Colonic mucosa (tissue), 4 donors: Measurements from ENCODE around the gene EPN2. TPM values are rescaled to one million over a fixed set of nuclear protein-coding genes. Genes with fewer than 3 reads are reported as not detected.

Experiments
- DNase-seq: peaks from one replicate; pipeline ENCODE4 v3.0.0-alpha.2; 2020
- H3K27ac ChIP-seq: fragments of 200-600 bp; one replicate; pipeline ENCODE4 v1.8.0; 2021
- H3K27me3 ChIP-seq: fragments of 200-600 bp; one replicate; pipeline ENCODE4 v1.8.0; 2021
- H3K36me3 ChIP-seq: fragments of 200-600 bp; one replicate; pipeline ENCODE4 v1.8.0; 2021
- H3K4me1 ChIP-seq: fragments of 200-600 bp; one replicate; pipeline ENCODE4 v1.8.0; 2021; ENCODE audit warnings: mild to moderate bottlenecking
- H3K4me3 ChIP-seq: fragments of 200-600 bp; one replicate; pipeline ENCODE4 v1.8.0; 2021
- H3K9ac ChIP-seq, 2 donors: one replicate each; pipeline ENCODE4 v1.7.0; 2013; ENCODE audit warnings: control low read depth in 2 of 2, low read depth in 2 of 2, low read length in 2 of 2
- H3K9me3 ChIP-seq: fragments of 200-600 bp; one replicate; pipeline ENCODE4 v1.8.0; 2021
- CTCF ChIP-seq: fragments of 200-600 bp; IDR thresholded peaks from one replicate; pipeline ENCODE4 v1.8.0; 2022; ENCODE audit warnings: antibody characterized with exemption, mild to moderate bottlenecking
- intact Hi-C: fragments of 100-400 bp; cut with DNase I; formaldehyde crosslinking; loops from one replicate; pipeline ENCODE4 v1.14.1; 2022
- total RNA-seq, 2 donors: library from RNA; stranded (reverse); fragmentation: NEBNext Ultra II Directional in 1 of 2; extraction: Animal tissue kit (Norgen Biotek cat#: 25700) in 1 of 2; gene quantifications; one replicate each; pipeline ENCODE4 v1.2.1, GENCODE V29; 2021
- donor health status: healthy.
- donor health status: DM: no; HTN: no; CAD: no.
- donor health status: DM: no; HTN: no; CAD: no.

EPN2 gene
- total RNA-seq, 2 donors from 2014 or later: 34.7 to 36.3 TPM

GRCh38 chr17:19242323-19242722 lies 5.2 kb downstream of the EPN2 start:
- TF ChIP-seq CTCF: no peak
- intact Hi-C loops: no loop called here

GRCh38 chr17:19242926-19243325 lies 5.8 kb downstream of the EPN2 start:
- no peak for TF ChIP-seq CTCF
- Histone ChIP-seq H3K27ac (no peak overlapping the region), H3K4me1 (no peaks in the 10 kb centered on the region), H3K9me3 (no peaks in the 10 kb centered on the region), H3K9ac (no peak overlapping the region), H3K4me3 (no peak overlapping the region), H3K36me3 (no peaks in the 10 kb centered on the region), H3K27me3 (no peaks in the 10 kb centered on the region)
- DNase-seq: no peak
- intact Hi-C loops: no loop called here

More at GRCh38 chr17:19242323-19242722, 5.2 kb downstream of the EPN2 start:
- DNase-seq: no peak
- Histone ChIP-seq H3K27ac (no peak overlapping the region), H3K4me1 (no peaks in the 10 kb centered on the region), H3K9ac (no peak overlapping the region), H3K9me3 (no peaks in the 10 kb centered on the region), H3K36me3 (no peaks in the 10 kb centered on the region), H3K27me3 (no peaks in the 10 kb centered on the region), H3K4me3 (no peak overlapping the region)

GRCh38 chr17:19243838-19244237 lies 6.7 kb downstream of the EPN2 start:
- no peaks in the 10 kb centered on the region for H3K4me1 ChIP-seq
- H3K36me3 ChIP-seq: no peaks in the 10 kb centered on the region
- H3K9ac ChIP-seq: no peak overlapping the region
- no peak overlapping the region for H3K4me3 ChIP-seq
- DNase-seq: no peak
- TF ChIP-seq CTCF: no peak
- intact Hi-C loops: no loop called here
- no peaks in the 10 kb centered on the region for H3K9me3 ChIP-seq
- H3K27ac ChIP-seq: no peak overlapping the region
- no peaks in the 10 kb centered on the region for H3K27me3 ChIP-seq

- Histone ChIP-seq H3K36me3 (no peaks in the 10 kb centered on the region), H3K27ac (no peak overlapping the region), H3K4me3 (no peak overlapping the region), H3K9ac (no peak overlapping the region), H3K9me3 (no peaks in the 10 kb centered on the region), H3K27me3 (no peaks in the 10 kb centered on the region), H3K4me1 (no peaks in the 10 kb centered on the region)
- no peak for TF ChIP-seq CTCF
- intact Hi-C loops: no loop called here
- no peak for DNase-seq
Measured at GRCh38 chr17:19244357-19244756, 7.2 kb downstream of the EPN2 start.

GRCh38 chr17:19244781-19245180 lies 7.6 kb downstream of the EPN2 start:
- H3K4me3 ChIP-seq: no peak overlapping the region
- no peak for DNase-seq
- H3K4me1 ChIP-seq: no peaks in the 10 kb centered on the region
- no peaks in the 10 kb centered on the region for H3K27me3 ChIP-seq
- no peak for TF ChIP-seq CTCF
- no peaks in the 10 kb centered on the region for H3K9me3 ChIP-seq
- H3K9ac ChIP-seq: no peak overlapping the region
- H3K27ac ChIP-seq: no peak overlapping the region
- H3K36me3 ChIP-seq: no peaks in the 10 kb centered on the region
- intact Hi-C loops: no loop called here

GRCh38 chr17:19247473-19247872 lies 10.3 kb downstream of the EPN2 start:
- Histone ChIP-seq H3K27me3 (no peaks in the 10 kb centered on the region), H3K4me3 (no peak overlapping the region), H3K36me3 (no peaks in the 10 kb centered on the region), H3K9ac (no peak overlapping the region), H3K9me3 (no peaks in the 10 kb centered on the region), H3K4me1 (no peaks in the 10 kb centered on the region), H3K27ac (peak overlapping the region; percentile 37)
- intact Hi-C loops: no loop called here
- no peak for TF ChIP-seq CTCF
- no peak for DNase-seq
